Trophoblast cell (in vitro differentiated cells and primary cell): ENCODE measurements around the gene TSEN34. TPM values are rescaled to one million over a fixed set of nuclear protein-coding genes. Genes with fewer than 3 reads are reported as not detected.
A peak's percentile ranks its signal among the peaks of the same experiment; 100 is the strongest.

ENCODE experiments used
- DNase-seq, 2 donors: peaks; one replicate each; pipeline ENCODE4 v3.0.0-alpha.2; 2016
- H2AFZ ChIP-seq: 2 replicates; pipeline ENCODE4 v1.6.1; 2013; ENCODE audit warnings: low read length, moderate library complexity, mild to moderate bottlenecking; ENCODE audit not compliant: insufficient read depth, poor library complexity
- H2AK5ac ChIP-seq: 2 replicates; pipeline ENCODE4 v1.6.1; 2013; ENCODE audit warnings: mild to moderate bottlenecking, low read length
- H2BK120ac ChIP-seq: 2 replicates; pipeline ENCODE4 v1.6.1; 2013; ENCODE audit warnings: low read length, mild to moderate bottlenecking, moderate library complexity; ENCODE audit not compliant: insufficient read depth, poor library complexity
- H2BK12ac ChIP-seq: 2 replicates; pipeline ENCODE4 v1.6.1; 2013; ENCODE audit warnings: mild to moderate bottlenecking, low read length, moderate library complexity
- H2BK5ac ChIP-seq: 2 replicates; pipeline ENCODE4 v1.6.1; 2013; ENCODE audit warnings: low read length, low read depth, moderate library complexity, mild to moderate bottlenecking; ENCODE audit not compliant: poor library complexity
- H3K14ac ChIP-seq: 2 replicates; pipeline ENCODE4 v1.6.1; 2013; ENCODE audit warnings: mild to moderate bottlenecking, low read length
- H3K18ac ChIP-seq: 2 replicates; pipeline ENCODE4 v1.6.1; 2013; ENCODE audit warnings: mild to moderate bottlenecking, low read length
- H3K23ac ChIP-seq: 2 replicates; pipeline ENCODE4 v1.6.1; 2013; ENCODE audit warnings: low read length
- H3K27ac ChIP-seq: 2 replicates; pipeline ENCODE4 v1.5.1; 2013; ENCODE audit warnings: low read depth, mild to moderate bottlenecking, inconsistent platforms, low read length, moderate library complexity
- H3K27me3 ChIP-seq: 2 replicates; pipeline ENCODE4 v1.6.1; 2013; ENCODE audit warnings: inconsistent platforms, mild to moderate bottlenecking, low read length, moderate library complexity; ENCODE audit not compliant: insufficient read depth
- H3K36me3 ChIP-seq, 2 experiments: 1 replicate in 1 of 2; 2 replicates in 1 of 2; pipeline ENCODE4 v1.6.1; 2013; ENCODE audit warnings: low read length in 2 of 2, mild to moderate bottlenecking in 2 of 2, moderate library complexity in 1 of 2; ENCODE audit not compliant: insufficient read depth in 2 of 2, control insufficient read depth in 1 of 2
- H3K4ac ChIP-seq: 2 replicates; pipeline ENCODE4 v1.6.1; 2013; ENCODE audit warnings: low read depth, mild to moderate bottlenecking, low read length, moderate library complexity
- H3K4me1 ChIP-seq, 2 experiments: 1 replicate in 1 of 2; 2 replicates in 1 of 2; pipeline ENCODE4 v1.6.1; 2013; ENCODE audit warnings: low read length in 2 of 2, mild to moderate bottlenecking in 2 of 2, moderate library complexity in 1 of 2; ENCODE audit not compliant: insufficient read depth in 2 of 2, control insufficient read depth in 1 of 2
- H3K4me2 ChIP-seq: 2 replicates; pipeline ENCODE4 v1.6.1; 2013; ENCODE audit warnings: inconsistent platforms, mild to moderate bottlenecking, low read length, moderate library complexity
- H3K4me3 ChIP-seq: 2 replicates; pipeline ENCODE4 v1.5.1; 2013; ENCODE audit warnings: mild to moderate bottlenecking, low read depth, low read length, inconsistent platforms
- H3K79me1 ChIP-seq: one replicate; pipeline ENCODE4 v1.6.1; 2013; ENCODE audit warnings: low read length
- H3K79me2 ChIP-seq: 2 replicates; pipeline ENCODE4 v1.6.1; 2013; ENCODE audit warnings: low read length, mild to moderate bottlenecking; ENCODE audit not compliant: control insufficient read depth, insufficient read depth, poor library complexity
- H3K9ac ChIP-seq: 2 replicates; pipeline ENCODE4 v1.6.1; 2013; ENCODE audit warnings: mild to moderate bottlenecking, low read length
- H3K9me3 ChIP-seq: 2 replicates; pipeline ENCODE4 v1.6.1; 2013; ENCODE audit warnings: low read depth, mild to moderate bottlenecking, control low read depth, inconsistent platforms, low read length; ENCODE audit not compliant: insufficient read depth
- H4K12ac ChIP-seq: 2 replicates; pipeline ENCODE4 v1.6.1; 2013; ENCODE audit warnings: low read depth, mild to moderate bottlenecking, low read length, moderate library complexity
- H4K8ac ChIP-seq: 2 replicates; pipeline ENCODE4 v1.6.1; 2013; ENCODE audit warnings: low read depth, mild to moderate bottlenecking, low read length, moderate library complexity
- H4K91ac ChIP-seq: one replicate; pipeline ENCODE4 v1.6.1; 2013; ENCODE audit warnings: low read depth, mild to moderate bottlenecking, low read length, moderate library complexity
- WGBS: extraction: QIAGEN DNeasy Blood & Tissue Kit; methylation state at CpG from one replicate; pipeline ENCODE4 v1.1.7; 2013; ENCODE audit warnings: missing lambda C conversion rate; ENCODE audit not compliant: insufficient read length, insufficient coverage; ENCODE audit errors: extremely low coverage; 5-methylcytosine and 5-hydroxymethylcytosine counted together
- polyA plus RNA-seq: library from polyadenylated mRNA; stranded (reverse); fragments of 200-250 nt; gene quantifications from 2 replicates; pipeline ENCODE4 v1.2.3, GENCODE V29; 2013

TSEN34 gene
- 73.3 and 75.2 TPM in 2 replicates for polyA plus RNA-seq

GRCh38 chr19:54191011-54191810, at the start of gene TSEN34:
TSEN34 (plus strand) TSS chr19:54191308; CDS start chr19:54191365, 57 bp downstream.
- Histone ChIP-seq H3K4ac (peak within 1 kb of the TSS; percentile 85), H2AFZ (peak within 1 kb of the TSS; percentile 95), H2AK5ac (peak within 1 kb of the TSS; percentile 40), H3K9me3 (no peaks in the 10 kb centered on the region), H4K91ac (peak within 1 kb of the TSS; percentile 95), H3K79me2 (peaks cover 26% of the 10 kb centered on the region), H3K14ac (peak within 1 kb of the TSS; percentile 99), H3K23ac (no peak within 1 kb of the TSS), H3K27ac (peak within 1 kb of the TSS; percentile 99), H3K9ac (peak within 1 kb of the TSS; percentile 91), H2BK12ac (peak within 1 kb of the TSS; percentile 66), H3K4me3 (peak within 1 kb of the TSS; percentile 95), H3K4me1 (peaks cover 10% of the 10 kb centered on the region in 2 experiments), H4K8ac (peak within 1 kb of the TSS; percentile 95), H3K36me3 (peaks cover 21 to 23% of the 10 kb centered on the region in 2 experiments), H4K12ac (peak within 1 kb of the TSS; percentile 87), H3K4me2 (peak within 1 kb of the TSS; percentile 67), H3K27me3 (no peaks in the 10 kb centered on the region), H3K18ac (peak within 1 kb of the TSS; percentile 98), H3K79me1 (peaks cover 27% of the 10 kb centered on the region), H2BK5ac (peak within 1 kb of the TSS; percentile 97), H2BK120ac (peak within 1 kb of the TSS; percentile 95)
- WGBS: no CpG with 5 or more reads among the region's 77 CpGs
- DNase-seq: peak; percentile 83 to 89

- no peak overlapping the region for H3K4me3 ChIP-seq
- H4K8ac ChIP-seq: no peak overlapping the region
- no peaks in the 10 kb centered on the region for H3K9me3 ChIP-seq
- H3K4me2 ChIP-seq: no peak overlapping the region
- H2AK5ac ChIP-seq: no peak overlapping the region
- peaks cover 8% of the 10 kb centered on the region for H3K79me1 ChIP-seq
- no peak overlapping the region for H3K18ac ChIP-seq
- no peak overlapping the region for H3K27ac ChIP-seq
- no peak overlapping the region for H3K14ac ChIP-seq
- peak overlapping the region; percentile 50 for H3K4ac ChIP-seq
- no peak overlapping the region for H2BK120ac ChIP-seq
- no peaks in the 10 kb centered on the region for H3K27me3 ChIP-seq
- no peak overlapping the region for H3K23ac ChIP-seq
- no CpG with 5 or more reads among the region's 3 CpGs for WGBS
- H2BK12ac ChIP-seq: no peak overlapping the region
- no peak overlapping the region for H3K9ac ChIP-seq
- peaks cover 31% of the 10 kb centered on the region for H3K79me2 ChIP-seq
- peaks cover 65 to 72% of the 10 kb centered on the region in 2 experiments for H3K36me3 ChIP-seq
- H3K4me1 ChIP-seq: peaks cover 6 to 10% of the 10 kb centered on the region in 2 experiments
- no peak overlapping the region for H4K91ac ChIP-seq
- H4K12ac ChIP-seq: no peak overlapping the region
- no peak overlapping the region for H2BK5ac ChIP-seq
- no peak for DNase-seq
- no peak overlapping the region for H2AFZ ChIP-seq
Measured at GRCh38 chr19:54141356-54141755, 49.8 kb upstream of the TSEN34 start.

GRCh38 chr19:54142166-54142780, 48.8 kb upstream of the TSEN34 start:
- H2BK5ac ChIP-seq: no peak overlapping the region
- H3K9ac ChIP-seq: no peak overlapping the region
- H3K79me2 ChIP-seq: peaks cover 31% of the 10 kb centered on the region
- no peak overlapping the region for H2BK12ac ChIP-seq
- H2BK120ac ChIP-seq: no peak overlapping the region
- no peak overlapping the region for H3K4ac ChIP-seq
- no peak for DNase-seq
- H3K18ac ChIP-seq: no peak overlapping the region
- no peak overlapping the region for H3K4me2 ChIP-seq
- H2AFZ ChIP-seq: no peak overlapping the region
- no peak overlapping the region for H3K14ac ChIP-seq
- no peak overlapping the region for H3K27ac ChIP-seq
- H4K8ac ChIP-seq: no peak overlapping the region
- H4K12ac ChIP-seq: no peak overlapping the region
- no peak overlapping the region for H2AK5ac ChIP-seq
- no peak overlapping the region for H3K4me3 ChIP-seq
- H3K36me3 ChIP-seq: peaks cover 74 to 81% of the 10 kb centered on the region in 2 experiments
- peaks cover 7% of the 10 kb centered on the region for H3K79me1 ChIP-seq
- 100% methylated on average over 3 of the region's 7 CpGs for WGBS
- no peak overlapping the region for H4K91ac ChIP-seq
- peaks cover 6 to 10% of the 10 kb centered on the region in 2 experiments for H3K4me1 ChIP-seq
- no peak overlapping the region for H3K23ac ChIP-seq
- no peaks in the 10 kb centered on the region for H3K9me3 ChIP-seq
- H3K27me3 ChIP-seq: no peaks in the 10 kb centered on the region

GRCh38 chr19:54145541-54146158, 45.5 kb upstream of the TSEN34 start:
- Histone ChIP-seq H3K27ac (no peak overlapping the region), H3K14ac (no peak overlapping the region), H3K9me3 (no peaks in the 10 kb centered on the region), H3K36me3 (peaks cover 91 to 92% of the 10 kb centered on the region in 2 experiments), H2BK120ac (no peak overlapping the region), H2AK5ac (no peak overlapping the region), H3K23ac (no peak overlapping the region), H4K12ac (peak overlapping the region; percentile 27), H3K9ac (no peak overlapping the region), H3K4me2 (no peak overlapping the region), H3K4me1 (no peaks in the 10 kb centered on the region), H3K27me3 (no peaks in the 10 kb centered on the region), H4K8ac (no peak overlapping the region), H4K91ac (no peak overlapping the region), H3K18ac (no peak overlapping the region), H2BK5ac (no peak overlapping the region), H2BK12ac (no peak overlapping the region), H3K79me1 (no peaks in the 10 kb centered on the region), H3K4me3 (no peak overlapping the region), H2AFZ (no peak overlapping the region), H3K79me2 (peaks cover under 1% of the 10 kb centered on the region), H3K4ac (no peak overlapping the region)
- DNase-seq: no peak
- no CpG with 5 or more reads among the region's 28 CpGs for WGBS
